ENCODE measurements around the gene SIM2.

The SIM2 gene

DNA sequence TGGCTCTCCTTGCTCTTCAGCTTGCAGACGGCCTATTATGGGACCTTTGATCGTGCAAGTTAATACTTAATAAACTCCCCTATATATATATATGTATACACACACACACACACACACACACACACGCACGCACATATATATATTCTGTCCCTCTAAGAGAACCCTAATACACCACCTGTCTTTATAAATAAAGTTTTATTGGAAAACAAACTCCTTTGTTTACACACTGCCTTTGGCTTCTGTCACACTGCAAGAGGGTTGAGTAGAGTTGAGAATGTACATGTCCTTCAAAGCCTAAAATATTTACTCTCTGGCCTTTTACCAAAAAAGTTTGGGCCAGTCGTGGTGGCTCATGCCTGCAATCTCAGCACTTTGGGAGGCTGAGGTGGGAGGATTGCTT is 26.2 kb upstream of the SIM2 start:
- no peak overlapping the region for H3K4me3 ChIP-seq (ENCODE audit: low read depth, low read length)
- TF ChIP-seq, protein P1, sequence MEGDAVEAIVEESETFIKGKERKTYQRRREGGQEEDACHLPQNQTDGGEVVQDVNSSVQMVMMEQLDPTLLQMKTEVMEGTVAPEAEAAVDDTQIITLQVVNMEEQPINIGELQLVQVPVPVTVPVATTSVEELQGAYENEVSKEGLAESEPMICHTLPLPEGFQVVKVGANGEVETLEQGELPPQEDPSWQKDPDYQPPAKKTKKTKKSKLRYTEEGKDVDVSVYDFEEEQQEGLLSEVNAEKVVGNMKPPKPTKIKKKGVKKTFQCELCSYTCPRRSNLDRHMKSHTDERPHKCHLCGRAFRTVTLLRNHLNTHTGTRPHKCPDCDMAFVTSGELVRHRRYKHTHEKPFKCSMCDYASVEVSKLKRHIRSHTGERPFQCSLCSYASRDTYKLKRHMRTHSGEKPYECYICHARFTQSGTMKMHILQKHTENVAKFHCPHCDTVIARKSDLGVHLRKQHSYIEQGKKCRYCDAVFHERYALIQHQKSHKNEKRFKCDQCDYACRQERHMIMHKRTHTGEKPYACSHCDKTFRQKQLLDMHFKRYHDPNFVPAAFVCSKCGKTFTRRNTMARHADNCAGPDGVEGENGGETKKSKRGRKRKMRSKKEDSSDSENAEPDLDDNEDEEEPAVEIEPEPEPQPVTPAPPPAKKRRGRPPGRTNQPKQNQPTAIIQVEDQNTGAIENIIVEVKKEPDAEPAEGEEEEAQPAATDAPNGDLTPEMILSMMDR (conservative IDR thresholded peaks at IDR 0.05; ENCODE audit: low read depth, low read length): no peak
- no peak for DNase-seq (ENCODE audit: low read depth)

DNA sequence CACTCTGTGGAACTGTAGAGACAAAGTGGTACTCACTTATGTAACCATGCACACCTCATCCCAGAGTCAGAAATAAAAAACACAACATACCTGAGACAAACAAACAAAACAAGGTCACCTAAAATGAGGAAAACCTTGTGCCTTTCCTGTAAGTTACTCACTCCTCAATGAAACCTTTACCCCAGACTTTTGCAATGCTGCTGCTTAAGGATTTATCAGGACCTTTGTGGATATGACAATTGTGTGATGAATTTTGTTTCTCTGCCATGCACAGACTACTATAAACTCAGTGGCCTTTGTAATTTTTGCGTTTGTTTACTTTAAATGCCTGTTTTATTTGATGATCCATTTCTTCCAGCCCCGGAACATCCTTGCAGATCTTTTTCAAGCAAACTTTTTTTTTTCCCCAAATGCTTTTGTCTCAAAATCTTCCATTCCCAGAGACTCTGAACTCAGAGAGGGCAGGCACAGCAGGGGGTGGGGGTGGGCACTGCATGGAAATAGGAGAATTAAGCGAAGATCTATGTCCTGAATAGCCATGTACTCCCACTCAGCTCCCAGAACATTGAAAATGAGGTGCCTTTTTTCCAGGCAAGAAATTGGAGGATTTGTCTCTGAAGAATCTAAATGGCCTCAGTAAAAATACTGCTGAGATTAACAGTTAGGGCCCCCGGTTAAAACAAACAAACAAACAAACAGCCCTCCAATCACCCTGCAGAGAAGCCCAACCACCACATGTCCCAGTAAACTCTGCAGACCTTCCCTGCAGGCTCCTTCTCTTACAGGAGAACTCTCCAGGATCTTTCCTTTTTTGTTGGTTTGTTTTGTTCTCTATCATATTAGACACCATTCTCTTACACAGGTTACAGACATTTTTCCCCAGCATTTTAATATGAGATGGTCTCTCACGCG is 22.6 kb upstream of the SIM2 start:
- DNase-seq (ENCODE audit: low read depth): no peak
- TF ChIP-seq, protein P1 (conservative IDR thresholded peaks at IDR 0.05; ENCODE audit: low read depth, low read length): no peak
- H3K4me3 ChIP-seq (ENCODE audit: low read depth, low read length): no peak overlapping the region

DNA sequence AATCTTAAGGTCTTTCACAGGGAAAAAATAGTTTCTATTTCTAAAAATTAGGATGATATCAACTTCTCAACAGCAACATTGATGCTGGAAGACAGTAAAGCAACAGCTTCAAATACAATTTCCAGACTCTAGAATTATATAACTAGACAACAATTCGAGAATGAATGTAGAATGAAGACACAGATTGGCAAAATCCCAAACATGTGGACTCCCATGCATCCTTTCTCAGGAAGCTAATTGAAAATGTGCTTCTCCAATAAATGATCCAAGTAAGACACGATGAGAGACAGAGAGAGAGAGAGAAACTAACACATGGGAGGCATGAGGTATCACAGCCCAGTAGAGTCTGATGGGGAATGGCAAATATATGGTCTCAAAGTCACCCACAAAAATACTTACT is 21.5 kb upstream of the SIM2 start:
- H3K4me3 ChIP-seq (ENCODE audit: low read depth, low read length): no peak overlapping the region
- TF ChIP-seq, protein P1 (conservative IDR thresholded peaks at IDR 0.05; ENCODE audit: low read depth, low read length): no peak
- DNase-seq (ENCODE audit: low read depth): no peak

DNA sequence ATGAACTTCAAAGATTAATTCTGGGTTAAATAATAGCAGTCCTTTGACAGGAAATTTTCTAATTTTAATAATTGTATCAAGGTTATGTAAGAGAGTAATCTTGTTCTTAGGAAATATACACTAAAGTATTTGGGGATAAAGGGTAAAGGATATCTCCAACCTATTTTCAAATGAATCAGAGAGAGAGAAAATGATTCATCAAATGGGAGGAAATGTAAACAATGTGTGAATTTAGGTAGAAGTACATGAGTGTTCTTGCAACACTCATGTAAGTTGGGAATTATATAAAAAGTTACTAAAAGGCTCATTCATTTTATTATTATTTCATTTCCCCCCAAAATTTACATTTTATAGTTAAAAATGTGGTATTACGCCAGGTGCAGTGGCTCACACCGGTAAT is 20.4 kb upstream of the SIM2 start:
- TF ChIP-seq, protein P1 (conservative IDR thresholded peaks at IDR 0.05; ENCODE audit: low read depth, low read length): no peak
- H3K4me3 ChIP-seq (ENCODE audit: low read depth, low read length): no peak overlapping the region
- no peak for DNase-seq (ENCODE audit: low read depth)

DNA sequence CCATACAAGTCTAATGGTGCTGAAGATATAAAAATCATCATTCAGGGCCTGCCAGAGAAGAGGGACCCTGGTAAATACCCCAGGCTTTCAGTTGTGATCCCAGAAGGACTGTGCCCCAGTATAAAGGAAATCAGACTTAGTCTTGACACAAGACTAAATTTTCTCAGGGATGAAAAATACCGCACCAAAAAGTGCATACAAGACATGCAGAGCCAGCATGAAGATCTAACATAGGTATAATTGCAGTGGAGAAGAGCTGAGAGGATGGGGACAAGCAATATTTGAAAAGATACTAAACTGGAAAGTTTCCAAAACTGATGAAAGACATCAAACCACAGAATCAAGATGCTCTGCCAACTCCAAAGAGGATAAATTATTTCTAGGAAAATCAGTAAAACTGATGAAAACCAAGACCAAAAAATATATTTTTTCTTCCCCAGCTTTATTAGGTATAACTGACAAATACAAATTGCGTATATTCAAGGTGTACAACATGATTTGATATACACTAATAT is 17.7 kb upstream of the SIM2 start:
- no peak for DNase-seq (ENCODE audit: low read depth)
- H3K4me3 ChIP-seq (ENCODE audit: low read depth, low read length): no peak overlapping the region
- TF ChIP-seq, protein P1 (conservative IDR thresholded peaks at IDR 0.05; ENCODE audit: low read depth, low read length): no peak

DNA sequence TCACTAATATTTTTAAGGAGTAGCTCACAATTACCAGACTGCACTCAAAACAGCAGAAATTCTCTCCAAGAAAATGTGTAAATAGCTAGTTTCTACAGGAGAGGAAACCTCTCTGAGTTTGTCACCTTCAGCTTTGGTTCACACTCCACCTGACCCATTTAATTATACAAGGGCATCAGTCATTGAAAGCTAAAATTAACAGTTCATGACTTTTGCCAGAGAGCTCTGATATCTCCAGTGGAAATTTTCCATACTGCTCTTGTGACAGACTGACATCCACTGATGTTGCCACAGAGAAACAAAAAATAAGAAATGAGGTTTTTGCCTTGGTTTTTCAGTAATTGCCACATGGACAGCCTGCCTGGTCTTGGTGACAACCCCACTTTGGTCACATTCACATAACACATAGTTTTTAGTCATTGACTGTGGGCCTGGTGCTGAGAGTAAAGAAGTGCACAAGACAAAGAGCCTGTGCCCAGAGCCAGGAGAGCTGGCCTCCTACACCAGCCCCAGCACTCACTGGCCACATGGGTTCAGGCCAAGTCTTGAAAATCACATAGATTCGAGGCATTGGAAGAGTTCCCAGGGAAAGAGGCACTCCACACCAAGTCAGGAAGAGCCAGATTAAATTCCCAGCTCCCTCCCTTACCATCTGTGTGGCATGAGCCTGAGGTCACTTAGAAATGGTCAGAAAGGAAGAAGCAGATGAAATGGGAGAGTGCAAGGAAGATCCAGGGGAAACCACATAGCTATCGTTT is 13.8 kb upstream of the SIM2 start:
- DNase-seq (ENCODE audit: low read depth): no peak
- H3K4me3 ChIP-seq (ENCODE audit: low read depth, low read length): no peak overlapping the region
- TF ChIP-seq, protein P1 (conservative IDR thresholded peaks at IDR 0.05; ENCODE audit: low read depth, low read length): no peak
